Left lung (tissue), 10 donors: ENCODE results near the gene NES. TPM values are rescaled to one million over a fixed set of nuclear protein-coding genes. Genes with fewer than 3 reads are reported as not detected.

Experiments used
- ATAC-seq: fragments of 200-7000 bp; cut with Tn5 transposase; one replicate; pipeline ENCODE4 v1.9.1; 2020; ENCODE audit warnings: moderate library complexity
- DNase-seq, 4 donors: peaks; one replicate each; pipeline ENCODE4 v3.0.0-alpha.2; 2013 to 2020
- H3K27ac ChIP-seq, 2 donors: fragments of 200-600 bp; sonication (generic) in 1 of 2; one replicate each; pipeline versions ENCODE4 v1.5.0 to v1.8.0; 2020 to 2021
- H3K27me3 ChIP-seq, 2 donors: fragments of 200-600 bp; sonication (generic) in 1 of 2; one replicate each; pipeline versions ENCODE4 v1.5.0 to v1.8.0; 2020 to 2021
- H3K36me3 ChIP-seq, 2 donors: fragments of 200-600 bp; sonication (generic) in 1 of 2; one replicate each; pipeline versions ENCODE4 v1.5.0 to v1.8.0; 2020 to 2021
- H3K4me1 ChIP-seq, 2 donors: fragments of 200-600 bp; one replicate each; pipeline ENCODE4 v1.8.0; 2021
- H3K4me3 ChIP-seq, 2 donors: fragments of 200-600 bp; sonication (generic) in 1 of 2; one replicate each; pipeline versions ENCODE4 v1.5.0 to v1.8.0; 2020 to 2021; ENCODE audit warnings: mild to moderate bottlenecking in 1 of 2
- H3K9me3 ChIP-seq, 2 donors: fragments of 200-600 bp; sonication (generic) in 1 of 2; one replicate each; pipeline versions ENCODE4 v1.5.0 to v1.8.0; 2020 to 2021
- intact Hi-C, 2 donors: fragments of 100-400 bp; cut with DNase I; formaldehyde crosslinking; loops; one replicate each; pipeline versions ENCODE4 v1.11.2 to v1.14.2; 2022
- polyA plus RNA-seq, 6 donors: library from polyadenylated mRNA; unstranded; fragments of 120-200 nt; gene quantifications; one replicate each; pipeline ENCODE4 v1.2.1, GENCODE V29; 2013; ENCODE audit not compliant: insufficient read length in 6 of 6
- total RNA-seq, 2 donors: library from RNA; stranded (reverse); fragmentation: NEBNext Ultra II Directional; extraction: Animal tissue kit (Norgen Biotek cat#: 25700); gene quantifications; one replicate each; pipeline ENCODE4 v1.2.1, GENCODE V29; 2021
- TF ChIP-seq, protein P1 (sequence below), 2 donors: fragments of 200-600 bp; sonication (generic) in 1 of 2; IDR thresholded peaks; one replicate each; pipeline versions ENCODE4 v1.5.0 to v1.8.0; 2021; ENCODE audit warnings: antibody characterized with exemption in 2 of 2
- donor health status: DM: no; HTN: yes; CAD: no.
- donor health status: DM: no; HTN: no; CAD: no.

Gene NES
- total and polyA plus RNA-seq, 8 donors, result 54.9 to 84.0 (median 64.4) TPM

DNA sequence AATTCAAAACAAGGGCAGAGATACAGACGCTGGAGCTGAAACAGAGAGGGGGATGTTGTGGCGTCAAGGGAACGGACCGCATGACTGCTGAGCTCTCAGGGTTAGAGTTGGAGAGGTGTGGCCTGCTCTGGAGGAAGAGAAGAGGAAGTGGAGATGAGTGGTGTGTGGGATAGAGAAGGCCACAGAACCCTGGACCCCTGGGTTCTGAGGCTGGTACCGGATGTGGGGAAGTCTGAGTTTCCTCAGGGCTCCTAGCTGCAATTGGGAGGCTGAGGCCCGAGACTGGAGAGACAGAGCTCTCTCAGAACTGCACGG, 33.5 kb downstream of the NES start:
- Histone ChIP-seq H3K4me1 (peaks cover 10 to 11% of the 10 kb centered on the region in 2 donors), H3K9me3 (no peaks in the 10 kb centered on the region), H3K27me3 (peaks cover 65 to 100% of the 10 kb centered on the region in 2 donors), H3K36me3 (no peaks in the 10 kb centered on the region), H3K4me3 (no peak overlapping the region), H3K27ac (no peak overlapping the region)
- intact Hi-C loops, result no loop called here
- no peak for ATAC-seq
- no peak for DNase-seq
- TF ChIP-seq, protein P1, sequence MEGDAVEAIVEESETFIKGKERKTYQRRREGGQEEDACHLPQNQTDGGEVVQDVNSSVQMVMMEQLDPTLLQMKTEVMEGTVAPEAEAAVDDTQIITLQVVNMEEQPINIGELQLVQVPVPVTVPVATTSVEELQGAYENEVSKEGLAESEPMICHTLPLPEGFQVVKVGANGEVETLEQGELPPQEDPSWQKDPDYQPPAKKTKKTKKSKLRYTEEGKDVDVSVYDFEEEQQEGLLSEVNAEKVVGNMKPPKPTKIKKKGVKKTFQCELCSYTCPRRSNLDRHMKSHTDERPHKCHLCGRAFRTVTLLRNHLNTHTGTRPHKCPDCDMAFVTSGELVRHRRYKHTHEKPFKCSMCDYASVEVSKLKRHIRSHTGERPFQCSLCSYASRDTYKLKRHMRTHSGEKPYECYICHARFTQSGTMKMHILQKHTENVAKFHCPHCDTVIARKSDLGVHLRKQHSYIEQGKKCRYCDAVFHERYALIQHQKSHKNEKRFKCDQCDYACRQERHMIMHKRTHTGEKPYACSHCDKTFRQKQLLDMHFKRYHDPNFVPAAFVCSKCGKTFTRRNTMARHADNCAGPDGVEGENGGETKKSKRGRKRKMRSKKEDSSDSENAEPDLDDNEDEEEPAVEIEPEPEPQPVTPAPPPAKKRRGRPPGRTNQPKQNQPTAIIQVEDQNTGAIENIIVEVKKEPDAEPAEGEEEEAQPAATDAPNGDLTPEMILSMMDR (IDR thresholded peaks at IDR 0.05), result no peak

DNA sequence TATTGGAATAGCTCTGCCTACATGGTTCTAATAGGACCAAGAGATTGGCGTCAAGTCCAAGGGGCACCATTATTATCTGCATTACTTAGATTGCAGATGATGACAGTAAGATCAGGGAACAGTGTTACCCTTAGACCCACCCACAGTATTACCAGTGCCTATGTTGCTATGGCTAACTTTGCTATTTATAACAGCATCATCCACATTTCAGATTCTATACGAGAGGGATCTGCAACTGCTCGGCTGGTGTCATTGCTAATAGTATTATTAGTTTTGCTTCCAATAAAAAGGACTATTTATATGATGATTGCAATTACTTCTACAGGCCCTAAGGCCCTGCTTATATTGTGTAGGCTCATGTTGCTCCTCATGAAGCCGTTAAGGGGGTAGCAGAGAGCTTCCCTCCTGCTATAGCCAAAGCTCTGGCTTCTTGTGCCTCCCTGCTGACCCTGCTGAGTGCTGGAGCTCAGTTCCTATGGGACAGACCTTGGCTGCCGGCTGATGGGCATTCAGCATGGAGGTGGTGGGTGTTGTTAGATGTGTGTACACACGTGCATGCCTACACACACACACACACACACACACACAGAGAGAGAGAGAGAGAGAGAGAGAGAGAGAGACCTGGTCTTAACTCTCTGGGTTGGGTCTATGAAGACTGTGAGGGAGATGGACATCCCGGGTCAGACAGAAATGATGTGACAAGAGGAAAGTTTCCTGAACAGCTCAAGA, 34.0 kb downstream of the NES start:
- intact Hi-C loops, result no loop called here
- H3K4me3 ChIP-seq, result no peak overlapping the region
- no peaks in the 10 kb centered on the region for H3K36me3 ChIP-seq
- H3K27ac ChIP-seq, result no peak overlapping the region
- no peak for DNase-seq
- TF ChIP-seq, protein P1 (IDR thresholded peaks at IDR 0.05), result no peak
- no peaks in the 10 kb centered on the region for H3K9me3 ChIP-seq
- no peak for ATAC-seq
- H3K27me3 ChIP-seq, result peaks cover 66 to 100% of the 10 kb centered on the region in 2 donors
- peaks cover 10 to 11% of the 10 kb centered on the region in 2 donors for H3K4me1 ChIP-seq

DNA sequence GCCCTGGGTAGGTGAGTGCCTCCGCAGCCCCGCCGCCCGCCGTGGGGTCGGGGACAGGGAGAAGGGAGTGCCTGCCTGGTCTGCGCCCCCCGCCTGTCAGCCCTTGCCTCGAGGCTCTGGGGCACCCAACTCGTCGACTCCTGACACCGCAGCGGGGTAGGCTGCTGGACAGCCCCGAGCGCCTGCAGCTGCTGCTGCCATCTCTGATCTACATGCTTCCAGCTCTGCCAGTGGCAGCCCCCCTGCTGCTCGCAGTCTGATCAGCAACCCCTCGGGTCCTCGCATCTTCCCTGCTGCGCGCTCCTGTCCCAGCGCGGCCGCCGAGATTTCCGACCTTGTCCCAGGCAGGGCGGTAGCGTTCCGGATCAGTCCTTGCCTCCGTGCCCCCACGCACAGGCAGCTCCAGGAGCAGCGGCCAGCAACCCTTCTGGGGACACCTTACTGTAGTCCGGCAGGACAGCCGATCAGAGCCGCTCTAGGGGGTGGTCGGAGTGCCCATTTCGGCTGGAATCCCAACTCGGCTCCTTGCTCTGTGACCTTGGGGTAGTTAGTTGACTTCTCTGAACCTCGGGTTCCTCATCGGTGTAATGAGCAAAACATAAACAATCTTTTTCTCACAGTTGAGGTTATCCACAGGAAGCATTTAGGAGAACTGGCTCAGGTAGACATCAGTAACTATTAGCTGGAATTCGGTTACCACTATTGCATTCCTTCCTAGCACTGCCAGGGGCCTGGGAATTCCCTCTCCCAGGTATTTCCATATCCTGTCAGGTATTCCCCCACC, 34.8 kb downstream of the NES start:
- Histone ChIP-seq H3K4me1 (peaks cover 10 to 11% of the 10 kb centered on the region in 2 donors), H3K27me3 (peaks cover 71 to 100% of the 10 kb centered on the region in 2 donors), H3K4me3 (no peak overlapping the region), H3K9me3 (no peaks in the 10 kb centered on the region), H3K27ac (no peak overlapping the region), H3K36me3 (no peaks in the 10 kb centered on the region)
- intact Hi-C loops, result no loop called here
- DNase-seq, result no peak
- ATAC-seq, result peak; percentile 18
- TF ChIP-seq, protein P1 (IDR thresholded peaks at IDR 0.05), result no peak

DNA sequence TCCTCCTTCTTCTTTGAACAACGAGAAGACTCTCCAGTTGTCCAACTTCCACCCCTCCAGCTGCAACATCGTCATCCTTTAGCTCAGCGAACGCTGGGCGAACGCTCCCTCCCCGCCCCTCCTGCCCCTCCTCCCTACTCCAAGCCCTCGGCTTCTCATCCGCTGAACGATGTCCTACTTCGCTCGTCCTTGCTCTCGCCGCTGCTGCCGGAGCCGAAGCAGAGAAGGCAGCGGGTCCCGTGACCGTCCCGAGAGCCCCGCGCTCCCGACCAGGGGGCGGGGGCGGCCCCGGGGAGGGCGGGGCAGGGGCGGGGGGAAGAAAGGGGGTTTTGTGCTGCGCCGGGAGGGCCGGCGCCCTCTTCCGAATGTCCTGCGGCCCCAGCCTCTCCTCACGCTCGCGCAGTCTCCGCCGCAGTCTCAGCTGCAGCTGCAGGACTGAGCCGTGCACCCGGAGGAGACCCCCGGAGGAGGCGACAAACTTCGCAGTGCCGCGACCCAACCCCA, 35.4 kb downstream of the NES start, which contains the start of gene BCAN:
Gene BCAN (plus strand): TSS at position 357 of the 504 bp plus-strand sequence. CDS start 3,938 bp downstream, outside the sequence.
- intact Hi-C loops, result no loop called here
- no peaks in the 10 kb centered on the region for H3K9me3 ChIP-seq
- peak in 1 of 4 donors; percentile 48 for DNase-seq
- no peaks in the 10 kb centered on the region for H3K36me3 ChIP-seq
- H3K4me1 ChIP-seq, result peaks cover 10 to 11% of the 10 kb centered on the region in 2 donors
- peak; percentile 52 for ATAC-seq
- no peak within 1 kb of the TSS for H3K27ac ChIP-seq
- H3K27me3 ChIP-seq, result peaks cover 67 to 100% of the 10 kb centered on the region in 2 donors
- no peak within 1 kb of the TSS for H3K4me3 ChIP-seq
- TF ChIP-seq, protein P1 (IDR thresholded peaks at IDR 0.05), result no peak
